Astrocyte of the hippocampus (primary cell): ENCODE data around the gene ESPNL.
"Not testable (repeated sequence)": the region's sequence is repeated elsewhere in the genome, so short reads cannot be mapped to it uniquely, and the experiment has no call there.

ENCODE experiments used
- DNase-seq: peaks from one replicate; pipeline ENCODE4 v3.0.0; 2011; ENCODE audit warnings: low read depth, low spot score

The ESPNL gene

GRCh38 chr2:238100049-238100820 is at the start of gene ESPNL:
Gene ESPNL, plus strand, starts transcription at chr2:238100340. Its CDS starts 80 bp downstream, at chr2:238100420.
- DNase-seq: no peak

- DNase-seq: no peak
Measured at GRCh38 chr2:238053191-238053776, 46.9 kb upstream of the ESPNL start.

GRCh38 chr2:238055841-238056240 is 44.3 kb upstream of the ESPNL start:
- DNase-seq: no peak

GRCh38 chr2:238057696-238058575 is 42.2 kb upstream of the ESPNL start:
- DNase-seq: not testable (repeated sequence)

- DNase-seq: peak; percentile 7
Measured at GRCh38 chr2:238059505-238059904, 40.6 kb upstream of the ESPNL start.

- DNase-seq: no peak
Measured at GRCh38 chr2:238060096-238060541, 40.0 kb upstream of the ESPNL start.

GRCh38 chr2:238060542-238061314 is 39.4 kb upstream of the ESPNL start, which contains the start of gene SCLY:
Gene SCLY, plus strand, starts transcription at chr2:238061001. Its CDS starts 54 bp downstream, at chr2:238061055.
- peak; percentile 100 for DNase-seq

GRCh38 chr2:238061315-238062202 is 38.6 kb upstream of the ESPNL start:
- DNase-seq: peak; percentile 57

- DNase-seq: no peak
Measured at GRCh38 chr2:238063414-238064189, 36.5 kb upstream of the ESPNL start.

- no peak for DNase-seq
Measured at GRCh38 chr2:238064376-238064775, 35.8 kb upstream of the ESPNL start.

GRCh38 chr2:238065071-238065846 is 34.9 kb upstream of the ESPNL start:
- DNase-seq: no peak

- DNase-seq: no peak
Measured at GRCh38 chr2:238066218-238066617, 33.9 kb upstream of the ESPNL start.

- not testable (repeated sequence) for DNase-seq
Measured at GRCh38 chr2:238066718-238067117, 33.4 kb upstream of the ESPNL start.

- DNase-seq: no peak
Measured at GRCh38 chr2:238067939-238068338, 32.2 kb upstream of the ESPNL start.

GRCh38 chr2:238069021-238069709 is 31.0 kb upstream of the ESPNL start:
- no peak for DNase-seq

GRCh38 chr2:238069877-238070276 is 30.3 kb upstream of the ESPNL start:
- no peak for DNase-seq

GRCh38 chr2:238075397-238075796 is 24.7 kb upstream of the ESPNL start:
- no peak for DNase-seq

- DNase-seq: no peak
Measured at GRCh38 chr2:238077292-238077691, 22.8 kb upstream of the ESPNL start.
